Epithelial cell of esophagus (primary cell): Measurements from ENCODE around the gene PRKD3.

Source experiments
- DNase-seq: peaks from one replicate; pipeline ENCODE4 v3.0.0; 2010; ENCODE audit warnings: low read depth
- H3K4me3 ChIP-seq: 2 replicates; pipeline ENCODE4 v1.5.1; 2011; ENCODE audit warnings: mild to moderate bottlenecking, low read length, control low read depth
- TF ChIP-seq, protein P1 (sequence below): IDR thresholded peaks from 2 replicates; pipeline ENCODE4 v1.5.1; 2011; ENCODE audit warnings: low read depth, mild to moderate bottlenecking, low read length, control low read depth, inconsistent platforms; ENCODE audit not compliant: insufficient read depth; ENCODE audit errors: missing control alignments

Gene PRKD3

GRCh38 chr2:37355735-37356134 is 31.1 kb upstream of the PRKD3 start:
- DNase-seq: no peak
- TF ChIP-seq, protein P1, sequence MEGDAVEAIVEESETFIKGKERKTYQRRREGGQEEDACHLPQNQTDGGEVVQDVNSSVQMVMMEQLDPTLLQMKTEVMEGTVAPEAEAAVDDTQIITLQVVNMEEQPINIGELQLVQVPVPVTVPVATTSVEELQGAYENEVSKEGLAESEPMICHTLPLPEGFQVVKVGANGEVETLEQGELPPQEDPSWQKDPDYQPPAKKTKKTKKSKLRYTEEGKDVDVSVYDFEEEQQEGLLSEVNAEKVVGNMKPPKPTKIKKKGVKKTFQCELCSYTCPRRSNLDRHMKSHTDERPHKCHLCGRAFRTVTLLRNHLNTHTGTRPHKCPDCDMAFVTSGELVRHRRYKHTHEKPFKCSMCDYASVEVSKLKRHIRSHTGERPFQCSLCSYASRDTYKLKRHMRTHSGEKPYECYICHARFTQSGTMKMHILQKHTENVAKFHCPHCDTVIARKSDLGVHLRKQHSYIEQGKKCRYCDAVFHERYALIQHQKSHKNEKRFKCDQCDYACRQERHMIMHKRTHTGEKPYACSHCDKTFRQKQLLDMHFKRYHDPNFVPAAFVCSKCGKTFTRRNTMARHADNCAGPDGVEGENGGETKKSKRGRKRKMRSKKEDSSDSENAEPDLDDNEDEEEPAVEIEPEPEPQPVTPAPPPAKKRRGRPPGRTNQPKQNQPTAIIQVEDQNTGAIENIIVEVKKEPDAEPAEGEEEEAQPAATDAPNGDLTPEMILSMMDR: no peak
- no peak overlapping the region for H3K4me3 ChIP-seq

DNA sequence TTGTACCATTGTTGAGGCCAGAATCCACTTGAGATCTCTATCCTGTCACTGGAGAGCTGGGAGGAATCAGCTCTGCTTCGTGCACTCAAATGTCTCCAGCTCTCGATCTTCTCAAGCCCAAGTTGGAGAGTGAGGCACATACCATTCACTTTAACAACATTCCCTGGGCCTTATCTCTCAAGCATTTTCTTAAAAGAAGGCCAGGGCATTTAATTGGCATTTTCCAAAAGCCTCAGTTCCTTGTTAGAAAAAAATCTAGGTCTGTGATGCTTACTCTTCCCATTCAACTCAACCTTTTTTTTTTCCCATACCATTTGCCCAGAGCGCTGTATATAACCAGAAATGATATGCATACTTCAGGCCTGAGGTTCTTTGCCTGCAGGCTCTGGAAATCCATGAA is 29.9 kb upstream of the PRKD3 start:
- no peak for DNase-seq
- no peak overlapping the region for H3K4me3 ChIP-seq
- TF ChIP-seq, protein P1: no peak

DNA sequence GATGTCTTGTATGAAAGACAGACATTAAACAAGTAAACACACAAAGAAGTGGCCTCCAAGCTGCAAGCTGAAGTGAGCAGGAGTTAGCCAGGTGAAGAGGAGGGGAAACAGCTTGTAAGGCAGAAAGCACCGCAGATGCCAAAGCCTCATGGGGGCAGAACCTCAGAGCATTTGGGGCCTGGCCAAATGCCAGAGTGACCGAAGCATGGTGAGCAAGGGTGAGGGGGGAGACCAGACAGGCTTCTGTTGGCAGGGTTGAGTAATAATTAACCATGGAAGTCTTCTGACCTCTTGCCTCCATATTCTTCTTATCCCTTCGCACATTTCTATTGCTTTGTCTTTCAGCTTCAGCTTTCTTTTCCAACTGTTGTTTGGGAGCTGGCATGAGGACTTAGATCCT is 25.4 kb upstream of the PRKD3 start:
- TF ChIP-seq, protein P1: no peak
- no peak overlapping the region for H3K4me3 ChIP-seq
- no peak for DNase-seq

DNA sequence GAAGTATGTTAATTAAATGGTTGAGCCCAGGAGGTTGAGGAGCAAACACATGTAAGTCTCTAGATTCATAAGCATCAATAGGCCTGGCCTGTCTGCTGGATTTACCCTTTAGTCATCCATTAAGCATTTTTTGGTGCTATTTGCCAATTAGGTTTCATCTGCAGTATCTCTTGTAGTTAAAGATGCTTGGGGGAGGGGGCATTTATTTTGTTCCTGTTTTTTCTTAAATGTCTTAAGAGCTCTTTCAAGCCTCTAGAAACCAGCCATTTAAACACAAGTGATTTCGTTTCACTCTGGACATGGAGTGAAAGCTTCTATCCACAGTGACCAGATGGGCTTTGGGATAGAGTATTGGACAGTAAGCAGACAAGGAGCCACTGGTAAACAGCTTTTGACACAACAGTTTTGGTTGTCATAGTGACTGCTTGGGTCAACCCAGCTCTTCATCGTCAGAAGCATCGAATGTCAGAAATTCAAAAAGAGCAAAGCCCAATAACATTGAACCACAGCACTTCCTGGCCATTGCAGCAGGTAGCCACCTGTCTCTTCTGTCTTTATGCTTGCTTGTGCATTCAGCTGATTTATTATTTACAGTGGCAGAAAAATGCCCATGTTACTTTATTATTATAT is 24.7 kb upstream of the PRKD3 start:
- TF ChIP-seq, protein P1: no peak

GRCh38 chr2:37348155-37348554 is 23.5 kb upstream of the PRKD3 start:
- H3K4me3 ChIP-seq: no peak overlapping the region
- TF ChIP-seq, protein P1: no peak
- no peak for DNase-seq

More for the DNA sequence above, 24.7 kb upstream of the PRKD3 start:
- no peak overlapping the region for H3K4me3 ChIP-seq
- DNase-seq: no peak

GRCh38 chr2:37344453-37345361 is 20.1 kb upstream of the PRKD3 start, which contains the start of gene QPCT:
Gene QPCT, plus strand, starts transcription at chr2:37344630. Its CDS starts 102 bp downstream, at chr2:37344732.
- TF ChIP-seq, protein P1: no peak
- DNase-seq: peak; percentile 23
- peak within 1 kb of the TSS; percentile 47 for H3K4me3 ChIP-seq
